Fibroblast of peridontal ligament (primary cell): Measurements from ENCODE around the gene NFKBIB.
"Not testable (repeated sequence)": the region's sequence is repeated elsewhere in the genome, so short reads cannot be mapped to it uniquely, and the experiment has no call there.

Experiments used
- DNase-seq: peaks from one replicate; pipeline ENCODE4 v3.0.0-alpha.2; 2010; ENCODE audit errors: extremely low read depth

The NFKBIB gene

GRCh38 chr19:38875656-38876395 lies 23.9 kb upstream of the NFKBIB start:
- no peak for DNase-seq

GRCh38 chr19:38877781-38878574 lies 21.8 kb upstream of the NFKBIB start, which contains the start of gene RINL:
TSS of gene RINL (minus strand) at chr19:38878275. CDS start at chr19:38876742, 1,533 bp downstream.
- no peak for DNase-seq

GRCh38 chr19:38878575-38879399 lies 21.0 kb upstream of the NFKBIB start:
- DNase-seq, result no peak

GRCh38 chr19:38879400-38879751 lies 20.4 kb upstream of the NFKBIB start:
- no peak for DNase-seq

GRCh38 chr19:38880076-38880881 lies 19.5 kb upstream of the NFKBIB start:
- DNase-seq, result no peak

GRCh38 chr19:38880882-38881609 lies 18.7 kb upstream of the NFKBIB start:
- no peak for DNase-seq

GRCh38 chr19:38883286-38883685 lies 16.5 kb upstream of the NFKBIB start:
- no peak for DNase-seq

GRCh38 chr19:38884691-38885090 lies 15.1 kb upstream of the NFKBIB start:
- DNase-seq, result not testable (repeated sequence)

GRCh38 chr19:38888876-38889275 lies 10.9 kb upstream of the NFKBIB start:
- no peak for DNase-seq

- no peak for DNase-seq
Observed at GRCh38 chr19:38889803-38890202, 10.0 kb upstream of the NFKBIB start.

GRCh38 chr19:38890686-38891085 lies 9.1 kb upstream of the NFKBIB start:
- DNase-seq, result no peak

GRCh38 chr19:38891771-38892170 lies 8.0 kb upstream of the NFKBIB start:
- no peak for DNase-seq

- DNase-seq, result no peak
Observed at GRCh38 chr19:38892841-38893240, 6.9 kb upstream of the NFKBIB start.

- no peak for DNase-seq
Observed at GRCh38 chr19:38893341-38893771, 6.4 kb upstream of the NFKBIB start.

- no peak for DNase-seq
Observed at GRCh38 chr19:38894968-38895367, 4.8 kb upstream of the NFKBIB start.

GRCh38 chr19:38898788-38899446 lies 852 bp upstream of the NFKBIB start:
- DNase-seq, result peak; percentile 25

GRCh38 chr19:38900202-38900629 lies 447 bp downstream of the NFKBIB start:
- DNase-seq, result peak; percentile 54

- DNase-seq, result no peak
Observed at GRCh38 chr19:38900743-38901190, 998 bp downstream of the NFKBIB start.

- DNase-seq, result no peak
Observed at GRCh38 chr19:38901683-38902082, 1.9 kb downstream of the NFKBIB start.
